Naive thymus-derived CD8-positive, alpha-beta T cell (primary cell): Measurements from ENCODE around the gene HOXA3. TPM values are rescaled to one million over a fixed set of nuclear protein-coding genes. Genes with fewer than 3 reads are reported as not detected.

Experiments used
- ATAC-seq, 2 donors: fragments of 150-1000 bp; cut with Tn5 transposase in 1 of 2; sonication (Bioruptor Pico), chemical (Tn5 transposase) in 1 of 2; 1 replicate in 1 of 2; 2 replicates in 1 of 2; pipeline ENCODE4 v1.10.0; 2021; ENCODE audit warnings: mild to moderate bottlenecking in 2 of 2, moderate library complexity in 2 of 2
- POLR2A ChIA-PET: fragments of 350-600 bp; sonication (Branson Sonifier 250); formaldehyde crosslinking; loops from one replicate; lab custom pipeline; 2021; ENCODE audit warnings: antibody characterized with exemption; lab: Charles Lee
- DNase-seq, 10 donors: peaks; one replicate each; pipeline versions ENCODE4 v3.0.0 to v3.0.0-alpha.2; 2020 to 2022
- H3K27ac Mint-ChIP-seq, 10 donors: one replicate each; pipeline ENCODE4 v1.8.0; 2020 to 2022; ENCODE audit warnings: mild to moderate bottlenecking in 10 of 10, mixed read lengths in 10 of 10, moderate library complexity in 4 of 10, inconsistent platforms in 1 of 10
- H3K27me3 Mint-ChIP-seq, 5 donors: one replicate each; pipeline ENCODE4 v1.8.0; 2021 to 2022; ENCODE audit warnings: mixed read lengths in 5 of 5
- H3K36me3 Mint-ChIP-seq, 3 donors: one replicate each; pipeline ENCODE4 v1.8.0; 2020 to 2022; ENCODE audit warnings: mixed read lengths in 3 of 3, mild to moderate bottlenecking in 2 of 3, inconsistent platforms in 1 of 3
- H3K4me1 Mint-ChIP-seq, 4 donors: one replicate each; pipeline ENCODE4 v1.8.0; 2021 to 2022; ENCODE audit warnings: mixed read lengths in 4 of 4
- H3K4me3 Mint-ChIP-seq, 10 donors: one replicate each; pipeline ENCODE4 v1.8.0; 2020 to 2022; ENCODE audit warnings: mild to moderate bottlenecking in 10 of 10, mixed read lengths in 10 of 10, moderate library complexity in 6 of 10, inconsistent platforms in 1 of 10
- H3K9me3 Mint-ChIP-seq, 9 donors: one replicate each; pipeline ENCODE4 v1.8.0; 2020 to 2022; ENCODE audit warnings: mixed read lengths in 9 of 9, mild to moderate bottlenecking in 3 of 9, inconsistent platforms in 1 of 9, moderate library complexity in 1 of 9
- polyA plus RNA-seq, 3 donors: library from polyadenylated mRNA; unstranded; fragments of 300-500 nt; fragmentation: Illumina TruSeq; gene quantifications; one replicate each; pipeline ENCODE4 v1.2.3, GENCODE V29; 2021
- total RNA-seq, 8 experiments: library from RNA in 2 of 8; stranded (reverse) in 2 of 8; gene quantifications; one replicate each; pipeline ENCODE4 v1.2.3 and lab custom pipeline; 2021 to 2026

The HOXA3 gene
- total and polyA plus RNA-seq, 5 experiments from 2014 or later: not detected

DNA sequence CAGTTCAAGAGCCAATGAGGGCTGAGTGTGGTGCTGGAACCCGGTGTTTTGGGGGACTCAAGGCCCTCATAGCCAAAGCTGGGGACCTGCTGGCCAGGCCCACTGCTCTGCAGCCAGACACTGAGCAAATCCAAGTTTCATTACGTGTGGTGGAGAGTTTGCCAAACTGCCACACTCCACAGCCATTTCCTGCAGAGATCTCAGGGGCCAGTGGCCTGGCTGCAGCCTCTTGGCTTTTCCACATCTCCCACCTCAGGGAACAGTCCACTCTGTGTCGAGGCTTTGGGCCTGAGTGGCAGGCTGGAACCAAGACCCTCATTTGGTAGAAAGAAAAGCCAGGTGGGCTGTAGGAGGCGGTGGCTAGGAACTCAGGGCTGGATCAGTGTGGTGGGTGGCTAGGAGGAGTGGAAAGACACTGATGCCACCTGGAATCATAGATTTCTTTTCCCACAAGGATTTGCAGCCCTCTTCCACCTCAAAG, 29.5 kb upstream of the HOXA3 start:
- peaks cover 46 to 96% (median 68%) of the 10 kb centered on the region in 5 donors for H3K27me3 Mint-ChIP-seq
- peak overlapping the region in 1 of 10 donors; percentile 6 for H3K4me3 Mint-ChIP-seq
- peaks cover 21 to 40% (median 33%) of the 10 kb centered on the region in 4 donors for H3K4me1 Mint-ChIP-seq
- POLR2A ChIA-PET: interaction anchor here (0.5 to 2.4 kb wide), 3 partner anchors 8 to 1319 kb away, joined by 3 to 9 read pairs (median 9); partner anchors contain the start of gene HOXA10
- DNase-seq (peak in 1 of 10 donors; percentile 14), ATAC-seq (no peak)
- peaks cover 0 to 2% (median 0%) of the 10 kb centered on the region in 9 donors for H3K9me3 Mint-ChIP-seq
- H3K36me3 Mint-ChIP-seq: peaks cover 1 to 4% (median 3%) of the 10 kb centered on the region in 3 donors
- no peak overlapping the region for H3K27ac Mint-ChIP-seq

GRCh38 chr7:27180431-27181420, 28.3 kb upstream of the HOXA3 start:
- Mint-ChIP-seq H3K4me3 (peak overlapping the region in 1 of 10 donors; percentile 50), H3K4me1 (peaks cover 15 to 32% (median 26%) of the 10 kb centered on the region in 4 donors), H3K27me3 (peaks cover 39 to 96% (median 66%) of the 10 kb centered on the region in 5 donors), H3K9me3 (peaks cover 0 to 2% (median 0%) of the 10 kb centered on the region in 9 donors), H3K27ac (no peak overlapping the region), H3K36me3 (peaks cover 0 to 4% (median 1%) of the 10 kb centered on the region in 3 donors)
- POLR2A ChIA-PET: no interaction called here
- ATAC-seq: no peak
- peak in 2 of 10 donors; percentile 2 to 13 for DNase-seq

GRCh38 chr7:27179503-27180430, 27.4 kb upstream of the HOXA3 start:
- ATAC-seq: peak; percentile 76 to 80
- Mint-ChIP-seq H3K4me1 (peaks cover 10 to 24% (median 19%) of the 10 kb centered on the region in 4 donors), H3K27ac (peak overlapping the region in 1 of 10 donors; percentile 87), H3K36me3 (peaks cover 0 to 4% (median 1%) of the 10 kb centered on the region in 3 donors), H3K4me3 (peak overlapping the region in 9 of 10 donors; percentile 18 to 88 (median 70)), H3K9me3 (no peaks in the 10 kb centered on the region), H3K27me3 (peaks cover 41 to 96% (median 65%) of the 10 kb centered on the region in 5 donors)
- POLR2A ChIA-PET: interaction anchor here (0.8 kb wide), 1 partner anchor 8 kb away, joined by 3 read pairs; no protein-coding TSS in a partner anchor
- peak in 8 of 10 donors; percentile 40 to 75 (median 59) for DNase-seq

- ATAC-seq: no peak
- peaks cover 7 to 21% (median 15%) of the 10 kb centered on the region in 4 donors for H3K4me1 Mint-ChIP-seq
- peak in 1 of 10 donors; percentile 6 for DNase-seq
- H3K27me3 Mint-ChIP-seq: peaks cover 38 to 95% (median 65%) of the 10 kb centered on the region in 5 donors
- H3K9me3 Mint-ChIP-seq: no peaks in the 10 kb centered on the region
- POLR2A ChIA-PET: interaction anchor here (0.8 kb wide), 1 partner anchor 9 kb away, joined by 3 read pairs; no protein-coding TSS in a partner anchor
- peaks cover 0 to 4% (median 1%) of the 10 kb centered on the region in 3 donors for H3K36me3 Mint-ChIP-seq
- H3K27ac Mint-ChIP-seq: no peak overlapping the region
- peak overlapping the region in 3 of 10 donors; percentile 8 to 72 (median 72) for H3K4me3 Mint-ChIP-seq
These were observed 26.6 kb upstream of the HOXA3 start for GRCh38 chr7:27179030-27179429.

DNA sequence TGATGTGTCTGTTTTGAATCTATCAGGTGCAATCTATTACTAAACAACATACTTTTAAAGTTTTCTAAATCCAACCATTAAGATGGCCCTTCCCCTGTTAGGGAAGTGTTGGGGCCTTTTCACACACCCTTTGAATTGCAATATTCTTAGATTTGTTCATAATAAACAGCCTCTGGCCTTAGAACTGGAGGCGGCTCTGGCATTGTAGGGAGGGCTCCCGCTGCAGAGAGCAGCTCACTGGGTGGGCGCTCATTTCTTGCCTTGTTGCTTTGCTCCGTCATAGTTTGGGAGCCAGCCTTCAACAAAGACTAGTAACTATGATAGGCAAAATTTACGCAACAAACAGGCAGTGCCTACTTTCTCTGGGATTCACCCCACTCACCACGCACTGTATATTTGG, 26.0 kb upstream of the HOXA3 start:
- POLR2A ChIA-PET: no interaction called here
- ATAC-seq (no peak), DNase-seq (no peak)
- Mint-ChIP-seq H3K27ac (no peak overlapping the region), H3K4me1 (peaks cover 7 to 15% (median 12%) of the 10 kb centered on the region in 4 donors), H3K4me3 (no peak overlapping the region), H3K9me3 (no peaks in the 10 kb centered on the region), H3K36me3 (peaks cover 0 to 4% (median 1%) of the 10 kb centered on the region in 3 donors), H3K27me3 (peaks cover 38 to 88% (median 61%) of the 10 kb centered on the region in 5 donors)

GRCh38 chr7:27177795-27178320, 25.5 kb upstream of the HOXA3 start:
- POLR2A ChIA-PET: no interaction called here
- no peak overlapping the region for H3K4me3 Mint-ChIP-seq
- H3K36me3 Mint-ChIP-seq: peaks cover 0 to 4% (median 1%) of the 10 kb centered on the region in 3 donors
- no peak for ATAC-seq
- no peaks in the 10 kb centered on the region for H3K9me3 Mint-ChIP-seq
- peaks cover 7 to 15% (median 12%) of the 10 kb centered on the region in 4 donors for H3K4me1 Mint-ChIP-seq
- H3K27me3 Mint-ChIP-seq: peaks cover 38 to 83% (median 58%) of the 10 kb centered on the region in 5 donors
- DNase-seq: no peak
- H3K27ac Mint-ChIP-seq: no peak overlapping the region

DNA sequence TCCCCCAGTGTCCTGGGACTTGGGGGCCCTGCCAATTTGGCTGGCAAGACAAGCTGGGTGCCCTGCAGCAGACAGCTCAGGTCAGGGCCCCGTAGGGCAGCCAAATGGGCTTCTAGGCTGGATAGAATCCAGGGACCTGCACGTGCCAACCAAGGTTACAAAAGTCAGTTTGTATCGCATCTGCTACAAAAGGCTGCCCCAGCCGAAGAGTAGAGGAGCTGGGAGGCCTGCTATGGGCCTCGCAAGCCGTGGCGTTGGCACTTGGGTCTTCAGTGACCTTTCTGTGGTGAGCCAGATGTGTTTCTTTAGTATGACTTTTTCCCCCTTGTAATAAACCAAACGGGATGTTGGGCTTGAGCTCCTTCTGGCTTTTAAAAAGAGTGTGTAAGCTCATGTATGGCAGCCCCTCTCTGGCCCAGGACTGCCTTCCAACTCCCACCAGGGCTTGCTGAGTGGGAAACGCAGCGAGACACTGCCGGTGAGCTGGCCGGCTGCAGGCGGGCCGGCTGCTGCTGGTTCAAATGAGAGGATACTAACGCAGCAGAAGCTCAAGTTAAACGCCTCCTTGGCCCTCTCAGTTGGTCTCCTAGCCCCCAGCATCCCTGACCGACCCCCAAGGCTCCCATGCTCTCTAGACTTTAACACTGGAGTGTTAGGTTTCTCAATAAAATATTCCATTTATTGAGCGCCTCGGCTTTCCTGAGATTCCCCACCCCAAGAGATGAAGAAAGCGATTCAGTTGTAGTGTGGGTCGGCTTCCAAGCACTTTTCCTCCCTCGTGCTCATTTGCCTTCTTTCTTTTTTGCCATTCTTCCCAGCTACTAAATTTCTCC, 24.8 kb upstream of the HOXA3 start:
- POLR2A ChIA-PET: no interaction called here
- Mint-ChIP-seq H3K36me3 (peaks cover 0 to 7% (median 1%) of the 10 kb centered on the region in 3 donors), H3K27ac (no peak overlapping the region), H3K9me3 (no peaks in the 10 kb centered on the region), H3K27me3 (peaks cover 38 to 83% (median 57%) of the 10 kb centered on the region in 5 donors), H3K4me3 (no peak overlapping the region), H3K4me1 (peaks cover 8 to 17% (median 15%) of the 10 kb centered on the region in 4 donors)
- DNase-seq: peak in 2 of 10 donors; percentile 1 to 12
- no peak for ATAC-seq

GRCh38 chr7:27176524-27176845, 24.1 kb upstream of the HOXA3 start:
- H3K9me3 Mint-ChIP-seq: peaks cover 0 to 3% (median 0%) of the 10 kb centered on the region in 9 donors
- H3K27me3 Mint-ChIP-seq: peaks cover 43 to 87% (median 61%) of the 10 kb centered on the region in 5 donors
- peaks cover 1 to 11% (median 3%) of the 10 kb centered on the region in 3 donors for H3K36me3 Mint-ChIP-seq
- peaks cover 13 to 24% (median 22%) of the 10 kb centered on the region in 4 donors for H3K4me1 Mint-ChIP-seq
- POLR2A ChIA-PET: no interaction called here
- DNase-seq (peak in 1 of 10 donors; percentile 8), ATAC-seq (no peak)
- no peak overlapping the region for H3K4me3 Mint-ChIP-seq
- H3K27ac Mint-ChIP-seq: no peak overlapping the region

DNA sequence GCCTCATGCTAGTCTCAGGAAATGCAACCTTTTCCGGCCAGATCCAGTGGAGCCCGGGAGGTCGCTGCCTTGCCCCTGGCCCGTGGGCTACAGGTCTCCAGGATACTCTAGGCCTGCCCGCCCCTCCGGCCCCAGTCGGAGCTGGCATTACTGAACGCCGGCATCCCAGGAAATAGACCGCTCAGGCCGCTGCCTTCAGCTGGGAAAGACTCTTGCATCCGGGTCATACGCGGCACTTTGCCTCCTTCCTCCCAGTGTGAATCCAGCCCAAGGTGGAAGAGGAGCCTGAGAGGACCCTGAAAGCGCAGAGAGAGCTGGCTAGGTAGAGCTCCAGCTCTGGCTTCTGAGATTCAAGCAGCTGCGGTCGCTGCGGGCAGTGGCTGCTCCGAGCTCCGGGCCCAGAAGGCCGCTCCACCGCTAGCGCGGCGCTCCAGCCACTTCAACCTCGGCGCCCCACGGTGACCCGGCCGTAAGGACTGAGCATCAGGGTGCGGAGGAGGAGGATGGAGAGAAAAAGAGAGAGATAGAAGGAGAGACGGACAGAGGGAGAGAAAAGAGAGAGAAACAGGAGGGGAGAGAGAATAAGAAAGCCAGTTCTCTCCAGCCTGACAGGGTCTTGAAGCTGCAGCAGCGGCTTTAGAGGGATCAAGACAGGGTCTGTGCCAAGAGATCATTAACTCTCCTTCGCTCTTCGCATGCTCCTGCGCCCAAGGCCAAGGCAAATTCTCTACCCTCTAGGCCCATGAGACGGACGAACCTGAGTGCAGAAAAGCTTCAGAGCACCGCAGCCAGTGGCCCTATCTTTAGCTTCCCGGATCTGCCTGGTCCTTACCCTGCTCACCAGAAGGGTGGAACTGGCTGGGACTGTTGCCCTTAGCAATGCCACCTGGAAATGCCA, 23.5 kb upstream of the HOXA3 start:
- Mint-ChIP-seq H3K27ac (no peak overlapping the region), H3K4me3 (no peak overlapping the region), H3K4me1 (peaks cover 13 to 27% (median 24%) of the 10 kb centered on the region in 4 donors), H3K9me3 (peaks cover 0 to 3% (median 0%) of the 10 kb centered on the region in 9 donors), H3K27me3 (peaks cover 46 to 87% (median 64%) of the 10 kb centered on the region in 5 donors), H3K36me3 (peaks cover 1 to 11% (median 3%) of the 10 kb centered on the region in 3 donors)
- no peak for ATAC-seq
- POLR2A ChIA-PET: interaction anchor here (2.5 kb wide), 1 partner anchor 9 kb away, joined by 12 read pairs; the partner anchor contains the start of gene HOXA11
- DNase-seq: peak in 1 of 10 donors; percentile 2
